HEK293 (cell line): Measurements from ENCODE around the gene ZFAND2B.

Experiments
- CTCF ChIA-PET: fragments of 350-600 bp; formaldehyde crosslinking; extraction: SDS; loops from one replicate; lab custom pipeline; 2021; ENCODE audit warnings: antibody characterized with exemption; lab: Yijun Ruan, JAX
- POLR2A ChIA-PET: fragments of 300-600 bp; formaldehyde crosslinking; extraction: SDS; loops from one replicate; lab custom pipeline; 2020; ENCODE audit warnings: antibody characterized with exemption, inconsistent platforms; lab: Yijun Ruan, JAX
- H3K27ac ChIP-seq: fragments of 200-500 bp; sonication (Bioruptor generic); 2 replicates; pipeline ENCODE4 v1.5.1; 2014; ENCODE audit warnings: low read depth, low read length, control low read depth, inconsistent platforms; ENCODE audit errors: extremely low read depth
- H3K36me3 ChIP-seq, 2 experiments: fragments of 200-500 bp in 1 of 2; sonication (Bioruptor generic) in 1 of 2; 1 replicate in 1 of 2; 2 replicates in 1 of 2; pipeline ENCODE4 v1.5.1; 2014 to 2017; ENCODE audit warnings: inconsistent platforms in 2 of 2, low read length in 2 of 2; ENCODE audit not compliant: control insufficient read depth in 2 of 2, insufficient read depth in 1 of 2
- H3K4me1 ChIP-seq: fragments of 200-500 bp; sonication (Bioruptor generic); 2 replicates; pipeline ENCODE4 v1.5.1; 2014; ENCODE audit warnings: mild to moderate bottlenecking, low read length, inconsistent platforms; ENCODE audit not compliant: control insufficient read depth, insufficient read depth
- H3K4me3 ChIP-seq: 2 replicates; pipeline ENCODE4 v1.5.1; 2011; ENCODE audit warnings: low read depth, mild to moderate bottlenecking, control low read depth, low read length, moderate library complexity
- H3K9me3 ChIP-seq: fragments of 200-500 bp; sonication (Bioruptor generic); 2 replicates; pipeline ENCODE4 v1.5.1; 2014; ENCODE audit warnings: low read depth, low read length, inconsistent platforms; ENCODE audit not compliant: control insufficient read depth, insufficient read depth
- BCL11A ChIP-seq: fragments of 450-650 bp; formaldehyde crosslinking; IDR thresholded peaks from 2 replicates; pipeline ENCODE4 v1.5.1; 2016; ENCODE audit warnings: low read depth, missing biosample characterization, missing genetic modification characterization
- GLIS2 ChIP-seq: fragments of 450-650 bp; formaldehyde crosslinking; IDR thresholded peaks from 2 replicates; pipeline ENCODE4 v1.5.1; 2016; ENCODE audit warnings: missing biosample characterization, missing genetic modification characterization
- KLF10 ChIP-seq: fragments of 450-650 bp; IDR thresholded peaks from 2 replicates; pipeline ENCODE4 v1.5.1; 2018; ENCODE audit warnings: missing biosample characterization, mild to moderate bottlenecking, missing genetic modification characterization
- MZF1 ChIP-seq: fragments of 450-650 bp; formaldehyde crosslinking; IDR thresholded peaks from 2 replicates; pipeline ENCODE4 v1.5.1; 2017; ENCODE audit warnings: missing biosample characterization, missing genetic modification characterization, borderline replicate concordance
- REPIN1 ChIP-seq: fragments of 450-650 bp; formaldehyde crosslinking; IDR thresholded peaks from 2 replicates; pipeline ENCODE4 v1.5.1; 2017; ENCODE audit warnings: missing biosample characterization, missing genetic modification characterization, low read depth
- SALL2 ChIP-seq: fragments of 450-650 bp; formaldehyde crosslinking; IDR thresholded peaks from 2 replicates; pipeline ENCODE4 v1.5.0; 2017; ENCODE audit warnings: missing biosample characterization, mild to moderate bottlenecking, missing genetic modification characterization, borderline replicate concordance
- SCRT1 ChIP-seq: fragments of 450-650 bp; formaldehyde crosslinking; IDR thresholded peaks from 2 replicates; pipeline ENCODE4 v1.5.1; 2016; ENCODE audit warnings: missing biosample characterization, missing genetic modification characterization, borderline replicate concordance
- SCRT2 ChIP-seq: fragments of 450-650 bp; formaldehyde crosslinking; IDR thresholded peaks from 2 replicates; pipeline ENCODE4 v1.5.1; 2016; ENCODE audit warnings: missing biosample characterization, missing genetic modification characterization
- ZBTB17 ChIP-seq: fragments of 450-650 bp; formaldehyde crosslinking; IDR thresholded peaks from 2 replicates; pipeline ENCODE4 v1.5.1; 2016; ENCODE audit warnings: missing biosample characterization, missing genetic modification characterization
- ZBTB20 ChIP-seq: fragments of 450-650 bp; formaldehyde crosslinking; IDR thresholded peaks from 2 replicates; pipeline ENCODE4 v1.5.1; 2016; ENCODE audit warnings: missing biosample characterization, missing genetic modification characterization
- ZFP37 ChIP-seq: fragments of 450-650 bp; formaldehyde crosslinking; IDR thresholded peaks from 2 replicates; pipeline ENCODE4 v1.5.1; 2016; ENCODE audit warnings: missing biosample characterization, missing genetic modification characterization
- ZNF140 ChIP-seq: fragments of 450-650 bp; formaldehyde crosslinking; IDR thresholded peaks from 2 replicates; pipeline ENCODE4 v1.5.1; 2016; ENCODE audit warnings: missing biosample characterization, missing genetic modification characterization
- ZNF146 ChIP-seq: fragments of 450-650 bp; formaldehyde crosslinking; IDR thresholded peaks from 2 replicates; pipeline ENCODE4 v1.5.1; 2016; ENCODE audit warnings: missing biosample characterization, missing genetic modification characterization
- ZNF19 ChIP-seq: fragments of 450-650 bp; formaldehyde crosslinking; IDR thresholded peaks from 2 replicates; pipeline ENCODE4; 2016; ENCODE audit warnings: missing biosample characterization, missing genetic modification characterization, low read depth
- ZNF239 ChIP-seq: fragments of 450-650 bp; formaldehyde crosslinking; IDR thresholded peaks from 2 replicates; pipeline ENCODE4 v1.5.1; 2016; ENCODE audit warnings: missing biosample characterization, missing genetic modification characterization
- ZNF266 ChIP-seq: fragments of 450-650 bp; formaldehyde crosslinking; IDR thresholded peaks from 2 replicates; pipeline ENCODE4 v1.5.1; 2016; ENCODE audit warnings: missing biosample characterization, missing genetic modification characterization, low read depth
- ZNF548 ChIP-seq: fragments of 450-650 bp; formaldehyde crosslinking; IDR thresholded peaks from 2 replicates; pipeline ENCODE4 v1.5.1; 2016; ENCODE audit warnings: missing biosample characterization, missing genetic modification characterization
- ZNF747 ChIP-seq: fragments of 450-650 bp; formaldehyde crosslinking; IDR thresholded peaks from 2 replicates; pipeline ENCODE4 v1.5.1; 2016; ENCODE audit warnings: missing biosample characterization, missing genetic modification characterization
- ZNF776 ChIP-seq: fragments of 450-650 bp; formaldehyde crosslinking; IDR thresholded peaks from 2 replicates; pipeline ENCODE4 v1.5.0; 2017; ENCODE audit warnings: missing biosample characterization, missing genetic modification characterization, borderline replicate concordance
- TF ChIP-seq, protein P1 (sequence below): fragments of 450-650 bp; formaldehyde crosslinking; IDR thresholded peaks from 2 replicates; pipeline ENCODE4; 2016; ENCODE audit warnings: missing biosample characterization, missing genetic modification characterization
- TF ChIP-seq, protein P2 (sequence below): fragments of 450-650 bp; formaldehyde crosslinking; optimal IDR thresholded peaks from 2 replicates; pipeline ENCODE3; 2016; ENCODE audit warnings: missing biosample characterization, mild to moderate bottlenecking, missing genetic modification characterization
- TF ChIP-seq, protein P3 (sequence below): fragments of 450-650 bp; formaldehyde crosslinking; IDR thresholded peaks from 2 replicates; pipeline ENCODE4 v1.5.1; 2017; ENCODE audit warnings: missing biosample characterization, missing genetic modification characterization
- TF ChIP-seq, protein P4 (sequence below): fragments of 450-650 bp; formaldehyde crosslinking; IDR thresholded peaks from 2 replicates; pipeline ENCODE4 v1.5.1; 2016; ENCODE audit warnings: missing biosample characterization, missing genetic modification characterization
- TF ChIP-seq, protein P5 (sequence below): fragments of 450-650 bp; formaldehyde crosslinking; IDR thresholded peaks from 2 replicates; pipeline ENCODE4 v1.5.1; 2016; ENCODE audit warnings: missing biosample characterization, missing genetic modification characterization
- TF ChIP-seq, protein P6 (sequence below): fragments of 450-650 bp; formaldehyde crosslinking; IDR thresholded peaks from 2 replicates; pipeline ENCODE4 v1.5.1; 2016; ENCODE audit warnings: missing biosample characterization, missing genetic modification characterization

Gene ZFAND2B

DNA sequence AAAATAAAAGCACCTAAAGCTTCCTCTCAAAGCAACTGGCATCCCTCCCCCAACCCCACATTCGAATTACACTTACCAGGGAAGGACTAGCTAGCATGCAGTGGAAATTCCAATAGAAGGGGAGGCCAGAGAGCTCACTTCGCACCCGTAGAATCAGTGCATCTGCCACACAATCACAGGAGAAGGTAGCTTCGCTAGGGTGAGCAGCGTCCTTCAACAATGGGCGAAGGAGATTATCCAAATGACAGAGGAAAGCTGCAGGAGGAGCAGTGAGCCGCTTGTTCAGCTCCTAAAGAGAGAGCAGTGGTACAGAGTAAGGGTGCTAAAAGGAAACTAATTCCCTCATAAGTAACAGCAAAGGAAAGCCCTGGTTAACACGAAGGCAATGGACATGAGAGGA, 49.2 kb upstream of the ZFAND2B start:
- ChIA-PET POLR2A (no interaction called here), CTCF (interaction anchor here (0.6 to 9.1 kb wide), 17 partner anchors 14 to 372 kb away, joined by 3 to 123 read pairs (median 6); partner anchors contain the start of gene SLC23A3)
- H3K27ac ChIP-seq: no peak overlapping the region
- H3K4me3 ChIP-seq: no peak overlapping the region
- H3K4me1 ChIP-seq: peaks cover 5% of the 10 kb centered on the region; the same call in 1 of the 2 replicates
- TF ChIP-seq ZNF19 (tag by site-specific recombination) (no peak), GLIS2 (no peak)
- TF ChIP-seq, protein P1, sequence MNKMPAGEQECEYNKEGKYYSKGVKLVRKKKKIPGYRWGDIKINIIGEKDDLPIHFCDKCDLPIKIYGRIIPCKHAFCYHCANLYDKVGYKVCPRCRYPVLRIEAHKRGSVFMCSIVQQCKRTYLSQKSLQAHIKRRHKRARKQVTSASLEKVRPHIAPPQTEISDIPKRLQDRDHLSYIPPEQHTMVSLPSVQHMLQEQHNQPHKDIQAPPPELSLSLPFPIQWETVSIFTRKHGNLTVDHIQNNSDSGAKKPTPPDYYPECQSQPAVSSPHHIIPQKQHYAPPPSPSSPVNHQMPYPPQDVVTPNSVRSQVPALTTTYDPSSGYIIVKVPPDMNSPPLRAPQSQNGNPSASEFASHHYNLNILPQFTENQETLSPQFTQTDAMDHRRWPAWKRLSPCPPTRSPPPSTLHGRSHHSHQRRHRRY (tag by site-specific recombination): no peak
- no peaks in the 10 kb centered on the region for H3K9me3 ChIP-seq
- peaks cover 3 to 29% of the 10 kb centered on the region in 2 experiments for H3K36me3 ChIP-seq

DNA sequence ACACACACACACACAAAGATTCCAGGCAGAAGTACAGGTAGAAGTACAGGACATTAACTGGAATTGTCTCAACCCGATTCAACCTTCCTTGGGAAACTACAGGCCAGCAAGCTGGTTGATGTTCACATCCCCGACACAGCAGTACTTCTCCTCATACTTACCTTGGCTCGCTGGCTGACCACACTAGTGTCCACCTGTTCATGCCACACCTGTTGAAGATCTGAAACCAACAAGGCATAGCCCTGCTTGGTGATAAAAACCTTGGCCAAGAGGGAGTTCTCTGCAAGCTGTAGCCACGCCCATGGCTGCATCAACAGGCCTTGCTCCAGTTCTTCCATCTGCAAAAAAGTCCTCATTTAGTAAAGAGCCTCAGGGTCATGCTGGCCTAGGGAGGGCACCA, 48.6 kb upstream of the ZFAND2B start:
- Histone ChIP-seq H3K36me3 (peaks cover 3 to 29% of the 10 kb centered on the region in 2 experiments), H3K9me3 (no peaks in the 10 kb centered on the region), H3K4me1 (peaks cover 5% of the 10 kb centered on the region; the same call in 1 of the 2 replicates), H3K27ac (no peak overlapping the region), H3K4me3 (no peak overlapping the region)
- ChIA-PET CTCF (interaction anchor here (0.6 to 9.1 kb wide), 18 partner anchors 13 to 372 kb away, joined by 3 to 123 read pairs (median 8); partner anchors contain the start of gene SLC23A3), POLR2A (no interaction called here)
- TF ChIP-seq MZF1 (no peak), SCRT2 (tag by site-specific recombination) (peak; percentile 91), SCRT1 (peak; percentile 85), ZNF747 (tag by site-specific recombination) (no peak)
- TF ChIP-seq, protein P2, sequence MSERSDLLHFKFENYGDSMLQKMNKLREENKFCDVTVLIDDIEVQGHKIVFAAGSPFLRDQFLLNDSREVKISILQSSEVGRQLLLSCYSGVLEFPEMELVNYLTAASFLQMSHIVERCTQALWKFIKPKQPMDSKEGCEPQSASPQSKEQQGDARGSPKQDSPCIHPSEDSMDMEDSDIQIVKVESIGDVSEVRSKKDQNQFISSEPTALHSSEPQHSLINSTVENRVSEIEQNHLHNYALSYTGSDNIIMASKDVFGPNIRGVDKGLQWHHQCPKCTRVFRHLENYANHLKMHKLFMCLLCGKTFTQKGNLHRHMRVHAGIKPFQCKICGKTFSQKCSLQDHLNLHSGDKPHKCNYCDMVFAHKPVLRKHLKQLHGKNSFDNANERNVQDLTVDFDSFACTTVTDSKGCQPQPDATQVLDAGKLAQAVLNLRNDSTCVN (tag by site-specific recombination): no peak
- TF ChIP-seq, protein P3, sequence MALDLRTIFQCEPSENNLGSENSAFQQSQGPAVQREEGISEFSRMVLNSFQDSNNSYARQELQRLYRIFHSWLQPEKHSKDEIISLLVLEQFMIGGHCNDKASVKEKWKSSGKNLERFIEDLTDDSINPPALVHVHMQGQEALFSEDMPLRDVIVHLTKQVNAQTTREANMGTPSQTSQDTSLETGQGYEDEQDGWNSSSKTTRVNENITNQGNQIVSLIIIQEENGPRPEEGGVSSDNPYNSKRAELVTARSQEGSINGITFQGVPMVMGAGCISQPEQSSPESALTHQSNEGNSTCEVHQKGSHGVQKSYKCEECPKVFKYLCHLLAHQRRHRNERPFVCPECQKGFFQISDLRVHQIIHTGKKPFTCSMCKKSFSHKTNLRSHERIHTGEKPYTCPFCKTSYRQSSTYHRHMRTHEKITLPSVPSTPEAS (tag by site-specific recombination): 0 out of 2 replicates have a peak, but pooled peaks have one; percentile 22

DNA sequence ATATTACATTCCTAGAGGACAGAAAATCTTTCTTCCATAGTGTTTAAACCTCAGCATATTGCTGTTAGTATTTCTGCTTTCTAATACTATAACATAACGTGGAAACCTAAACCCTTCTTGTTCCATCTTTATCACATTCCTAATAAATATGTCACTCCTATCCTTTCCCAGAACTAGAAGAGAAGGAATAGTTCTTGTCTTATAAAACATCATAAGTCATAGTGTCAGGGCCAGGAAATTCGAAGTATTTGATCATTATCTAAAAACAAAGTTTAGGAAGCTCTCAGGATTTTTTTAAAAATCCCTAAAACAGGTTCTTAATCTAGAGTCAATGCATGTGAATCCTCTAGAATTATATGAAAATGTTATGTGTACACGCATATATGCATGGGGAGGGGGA, 48.0 kb upstream of the ZFAND2B start:
- no peak for TF ChIP-seq SALL2 (tag by site-specific recombination)
- no peak for TF ChIP-seq ZNF146 (tag by site-specific recombination)
- TF ChIP-seq, protein P4, sequence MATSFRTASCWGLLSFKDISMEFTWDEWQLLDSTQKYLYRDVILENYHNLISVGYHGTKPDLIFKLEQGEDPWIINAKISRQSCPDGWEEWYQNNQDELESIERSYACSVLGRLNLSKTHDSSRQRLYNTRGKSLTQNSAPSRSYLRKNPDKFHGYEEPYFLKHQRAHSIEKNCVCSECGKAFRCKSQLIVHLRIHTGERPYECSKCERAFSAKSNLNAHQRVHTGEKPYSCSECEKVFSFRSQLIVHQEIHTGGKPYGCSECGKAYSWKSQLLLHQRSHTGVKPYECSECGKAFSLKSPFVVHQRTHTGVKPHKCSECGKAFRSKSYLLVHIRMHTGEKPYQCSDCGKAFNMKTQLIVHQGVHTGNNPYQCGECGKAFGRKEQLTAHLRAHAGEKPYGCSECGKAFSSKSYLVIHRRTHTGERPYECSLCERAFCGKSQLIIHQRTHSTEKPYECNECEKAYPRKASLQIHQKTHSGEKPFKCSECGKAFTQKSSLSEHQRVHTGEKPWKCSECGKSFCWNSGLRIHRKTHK (tag by site-specific recombination): no peak
- no peak for TF ChIP-seq ZFP37 (tag by site-specific recombination)
- no peak for TF ChIP-seq ZNF776 (tag by site-specific recombination)
- TF ChIP-seq, protein P5, sequence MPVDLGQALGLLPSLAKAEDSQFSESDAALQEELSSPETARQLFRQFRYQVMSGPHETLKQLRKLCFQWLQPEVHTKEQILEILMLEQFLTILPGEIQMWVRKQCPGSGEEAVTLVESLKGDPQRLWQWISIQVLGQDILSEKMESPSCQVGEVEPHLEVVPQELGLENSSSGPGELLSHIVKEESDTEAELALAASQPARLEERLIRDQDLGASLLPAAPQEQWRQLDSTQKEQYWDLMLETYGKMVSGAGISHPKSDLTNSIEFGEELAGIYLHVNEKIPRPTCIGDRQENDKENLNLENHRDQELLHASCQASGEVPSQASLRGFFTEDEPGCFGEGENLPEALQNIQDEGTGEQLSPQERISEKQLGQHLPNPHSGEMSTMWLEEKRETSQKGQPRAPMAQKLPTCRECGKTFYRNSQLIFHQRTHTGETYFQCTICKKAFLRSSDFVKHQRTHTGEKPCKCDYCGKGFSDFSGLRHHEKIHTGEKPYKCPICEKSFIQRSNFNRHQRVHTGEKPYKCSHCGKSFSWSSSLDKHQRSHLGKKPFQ (tag by site-specific recombination): no peak
- no peak for TF ChIP-seq ZBTB17
- TF ChIP-seq KLF10: no peak
- TF ChIP-seq ZBTB20 (tag by site-specific recombination): no peak
- no peak for TF ChIP-seq SCRT1
- TF ChIP-seq ZNF140 (tag by site-specific recombination): no peak
- no peak for TF ChIP-seq ZNF266 (tag by site-specific recombination)
- TF ChIP-seq REPIN1 (tag by site-specific recombination): no peak
- TF ChIP-seq, protein P6, sequence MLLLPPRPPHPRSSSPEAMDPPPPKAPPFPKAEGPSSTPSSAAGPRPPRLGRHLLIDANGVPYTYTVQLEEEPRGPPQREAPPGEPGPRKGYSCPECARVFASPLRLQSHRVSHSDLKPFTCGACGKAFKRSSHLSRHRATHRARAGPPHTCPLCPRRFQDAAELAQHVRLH (tag by site-specific recombination): no peak
- TF ChIP-seq ZNF548 (tag by site-specific recombination): no peak
- TF ChIP-seq BCL11A (tag by site-specific recombination): no peak
- TF ChIP-seq ZNF239: no peak
- CTCF ChIA-PET: interaction anchor here (0.6 to 9.1 kb wide), 32 partner anchors 8 to 1859 kb away, joined by 3 to 123 read pairs (median 9); partner anchors contain the start of genes CNPPD1 and SLC23A3
- no peak overlapping the region for H3K4me3 ChIP-seq

More for the DNA sequence above, 48.0 kb upstream of the ZFAND2B start:
- H3K36me3 ChIP-seq: peaks cover 3 to 25% of the 10 kb centered on the region in 2 experiments
- no peaks in the 10 kb centered on the region for H3K9me3 ChIP-seq
- H3K4me1 ChIP-seq: peaks cover 5% of the 10 kb centered on the region; the same call in 1 of the 2 replicates
- POLR2A ChIA-PET: no interaction called here
- H3K27ac ChIP-seq: no peak overlapping the region
